SK-N-SH treated with all-trans-retinoic acid at 6 μM for 48 hours (cell line): ENCODE results near the gene DLG1.

Experiments used
- ATAC-seq: fragments of 200-7000 bp; cut with Tn5 transposase; 3 replicates; pipeline ENCODE4 v1.9.1; 2020; ENCODE audit warnings: mild to moderate bottlenecking, moderate library complexity
- ARNTL ChIP-seq: fragments of 450-650 bp; formaldehyde crosslinking; IDR thresholded peaks from 2 replicates; pipeline ENCODE4 v1.5.0; 2020; ENCODE audit warnings: low read depth, mild to moderate bottlenecking, moderate library complexity, borderline replicate concordance
- BACH2 ChIP-seq: fragments of 250-450 bp; sonication (Bioruptor Pico); IDR thresholded peaks from 2 replicates; pipeline ENCODE4 v1.9.0; 2021; ENCODE audit warnings: mild to moderate bottlenecking, borderline replicate concordance
- ESRRG ChIP-seq: fragments of 250-450 bp; sonication (Bioruptor Pico); IDR thresholded peaks from 2 replicates; pipeline ENCODE4 v1.6.1; 2021; ENCODE audit warnings: mild to moderate bottlenecking
- GLIS3 ChIP-seq: fragments of 250-450 bp; sonication (Bioruptor Pico); IDR thresholded peaks from 2 replicates; pipeline ENCODE4 v1.5.0; 2020; ENCODE audit warnings: mild to moderate bottlenecking, moderate library complexity
- ISL1 ChIP-seq: fragments of 250-450 bp; sonication (Bioruptor Pico); IDR thresholded peaks from 2 replicates; pipeline ENCODE4 v2.1.2; 2022; ENCODE audit warnings: mild to moderate bottlenecking, moderate library complexity
- OSR1 ChIP-seq: fragments of 250-450 bp; sonication (Bioruptor Pico); IDR thresholded peaks from 2 replicates; pipeline ENCODE4 v1.8.0; 2022; ENCODE audit warnings: moderate library complexity, mild to moderate bottlenecking, inconsistent platforms
- POU6F1 ChIP-seq: fragments of 250-450 bp; sonication (Bioruptor Pico); IDR thresholded peaks from 2 replicates; pipeline ENCODE4 v1.8.0; 2021; ENCODE audit warnings: low read depth, mild to moderate bottlenecking, moderate library complexity, borderline replicate concordance
- PPARA ChIP-seq: fragments of 250-450 bp; sonication (Bioruptor Pico); IDR thresholded peaks from 2 replicates; pipeline ENCODE4 v1.5.0; 2020; ENCODE audit warnings: mild to moderate bottlenecking, borderline replicate concordance
- RARB ChIP-seq: fragments of 250-450 bp; sonication (Bioruptor Pico); IDR thresholded peaks from 2 replicates; pipeline ENCODE4 v1.8.0; 2021; ENCODE audit warnings: mild to moderate bottlenecking, moderate library complexity
- SNAI2 ChIP-seq: fragments of 250-450 bp; sonication (Bioruptor Pico); IDR thresholded peaks from 2 replicates; pipeline ENCODE4 v1.5.0; 2020; ENCODE audit warnings: mild to moderate bottlenecking, moderate library complexity
- TCF4 ChIP-seq: fragments of 250-450 bp; sonication (Bioruptor Pico); IDR thresholded peaks from 2 replicates; pipeline ENCODE4 v1.8.0; 2021; ENCODE audit warnings: mild to moderate bottlenecking, moderate library complexity, borderline replicate concordance
- ZC3H10 ChIP-seq: fragments of 250-450 bp; sonication (Bioruptor Pico); IDR thresholded peaks from 2 replicates; pipeline ENCODE4 v1.5.1; 2021; ENCODE audit warnings: mild to moderate bottlenecking, moderate library complexity
- ZFP3 ChIP-seq: fragments of 250-450 bp; sonication (Bioruptor Pico); IDR thresholded peaks from 2 replicates; pipeline ENCODE4 v1.5.0; 2020; ENCODE audit warnings: mild to moderate bottlenecking, moderate library complexity
- ZFP30 ChIP-seq: fragments of 450-650 bp; formaldehyde crosslinking; IDR thresholded peaks from 2 replicates; pipeline ENCODE4 v1.5.0; 2022; ENCODE audit warnings: mild to moderate bottlenecking, moderate library complexity
- ZNF565 ChIP-seq: fragments of 450-650 bp; formaldehyde crosslinking; conservative IDR thresholded peaks from 2 replicates; pipeline ENCODE4 v1.5.0; 2020; ENCODE audit warnings: low read depth, mild to moderate bottlenecking, moderate library complexity
- ZNF70 ChIP-seq: fragments of 450-650 bp; formaldehyde crosslinking; IDR thresholded peaks from 2 replicates; pipeline ENCODE4 v1.5.0; 2020; ENCODE audit warnings: mild to moderate bottlenecking, moderate library complexity
- ZNF8 ChIP-seq: fragments of 450-650 bp; formaldehyde crosslinking; IDR thresholded peaks from 2 replicates; pipeline ENCODE4 v1.5.0; 2020; ENCODE audit warnings: mild to moderate bottlenecking, moderate library complexity
- TF ChIP-seq, protein P1 (sequence below): fragments of 250-450 bp; sonication (Bioruptor Pico); IDR thresholded peaks from 2 replicates; pipeline ENCODE4 v1.5.0; 2020; ENCODE audit warnings: mild to moderate bottlenecking, moderate library complexity
- TF ChIP-seq, protein P2 (sequence below): fragments of 250-450 bp; sonication (Bioruptor Pico); IDR thresholded peaks from 2 replicates; pipeline ENCODE4 v1.5.1; 2021; ENCODE audit warnings: mild to moderate bottlenecking, moderate library complexity
- TF ChIP-seq, protein P3 (sequence below): fragments of 250-450 bp; sonication (Bioruptor Pico); IDR thresholded peaks from 2 replicates; pipeline ENCODE4 v1.5.1; 2020; ENCODE audit warnings: low read depth, mild to moderate bottlenecking, moderate library complexity

The DLG1 gene

DNA sequence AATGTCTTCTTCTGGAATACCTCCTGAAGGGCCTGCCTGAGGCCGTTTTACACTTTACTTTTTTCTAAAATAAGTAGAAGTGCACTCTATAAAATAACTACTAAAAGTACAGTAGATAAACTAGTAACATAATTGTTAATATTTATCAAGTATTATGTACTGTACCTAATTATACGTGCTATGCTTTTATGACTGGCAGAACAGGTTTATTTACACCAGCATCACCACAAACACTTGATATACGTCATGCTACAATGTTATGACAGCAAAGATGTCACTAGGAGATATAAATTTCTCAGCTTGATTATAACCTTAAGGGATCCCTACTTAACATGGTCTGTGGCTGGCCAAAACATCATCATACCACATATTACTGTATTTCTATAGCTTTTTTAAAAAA is 29.4 kb downstream of the DLG1 start (continued):
- TF ChIP-seq, protein P1, sequence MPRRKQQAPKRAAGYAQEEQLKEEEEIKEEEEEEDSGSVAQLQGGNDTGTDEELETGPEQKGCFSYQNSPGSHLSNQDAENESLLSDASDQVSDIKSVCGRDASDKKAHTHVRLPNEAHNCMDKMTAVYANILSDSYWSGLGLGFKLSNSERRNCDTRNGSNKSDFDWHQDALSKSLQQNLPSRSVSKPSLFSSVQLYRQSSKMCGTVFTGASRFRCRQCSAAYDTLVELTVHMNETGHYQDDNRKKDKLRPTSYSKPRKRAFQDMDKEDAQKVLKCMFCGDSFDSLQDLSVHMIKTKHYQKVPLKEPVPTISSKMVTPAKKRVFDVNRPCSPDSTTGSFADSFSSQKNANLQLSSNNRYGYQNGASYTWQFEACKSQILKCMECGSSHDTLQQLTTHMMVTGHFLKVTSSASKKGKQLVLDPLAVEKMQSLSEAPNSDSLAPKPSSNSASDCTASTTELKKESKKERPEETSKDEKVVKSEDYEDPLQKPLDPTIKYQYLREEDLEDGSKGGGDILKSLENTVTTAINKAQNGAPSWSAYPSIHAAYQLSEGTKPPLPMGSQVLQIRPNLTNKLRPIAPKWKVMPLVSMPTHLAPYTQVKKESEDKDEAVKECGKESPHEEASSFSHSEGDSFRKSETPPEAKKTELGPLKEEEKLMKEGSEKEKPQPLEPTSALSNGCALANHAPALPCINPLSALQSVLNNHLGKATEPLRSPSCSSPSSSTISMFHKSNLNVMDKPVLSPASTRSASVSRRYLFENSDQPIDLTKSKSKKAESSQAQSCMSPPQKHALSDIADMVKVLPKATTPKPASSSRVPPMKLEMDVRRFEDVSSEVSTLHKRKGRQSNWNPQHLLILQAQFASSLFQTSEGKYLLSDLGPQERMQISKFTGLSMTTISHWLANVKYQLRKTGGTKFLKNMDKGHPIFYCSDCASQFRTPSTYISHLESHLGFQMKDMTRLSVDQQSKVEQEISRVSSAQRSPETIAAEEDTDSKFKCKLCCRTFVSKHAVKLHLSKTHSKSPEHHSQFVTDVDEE (CRISPR knock-in tag), result no peak
- TF ChIP-seq PPARA (no peak), RARB (CRISPR knock-in tag) (no peak), ZNF8 (CRISPR knock-in tag) (no peak), GLIS3 (CRISPR knock-in tag) (no peak), POU6F1 (CRISPR knock-in tag) (no peak), ZC3H10 (CRISPR knock-in tag) (no peak), ESRRG (no peak), ISL1 (CRISPR knock-in tag) (no peak), BACH2 (CRISPR knock-in tag) (no peak)

DNA sequence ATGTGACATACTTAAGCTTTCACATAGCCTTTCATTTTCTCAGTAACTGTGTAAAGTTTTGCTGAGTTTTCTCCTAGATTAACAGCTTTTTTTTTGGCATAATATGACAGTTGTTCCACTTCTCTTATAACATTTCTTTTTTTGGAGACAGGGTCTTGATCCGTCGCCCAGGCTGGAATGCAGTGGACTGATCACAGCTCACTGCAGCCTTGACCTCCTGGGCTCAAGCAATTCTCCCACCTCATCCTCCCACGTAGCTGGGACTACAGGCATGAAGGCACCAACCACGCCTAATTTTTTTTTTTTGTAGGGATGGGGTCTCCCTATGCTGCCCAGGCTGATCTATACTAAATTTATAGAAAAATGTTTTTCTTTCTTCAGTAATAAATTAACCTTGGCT is 30.1 kb downstream of the DLG1 start:
- TF ChIP-seq PPARA, result no peak
- no peak for TF ChIP-seq ZNF70
- TF ChIP-seq, protein P2, sequence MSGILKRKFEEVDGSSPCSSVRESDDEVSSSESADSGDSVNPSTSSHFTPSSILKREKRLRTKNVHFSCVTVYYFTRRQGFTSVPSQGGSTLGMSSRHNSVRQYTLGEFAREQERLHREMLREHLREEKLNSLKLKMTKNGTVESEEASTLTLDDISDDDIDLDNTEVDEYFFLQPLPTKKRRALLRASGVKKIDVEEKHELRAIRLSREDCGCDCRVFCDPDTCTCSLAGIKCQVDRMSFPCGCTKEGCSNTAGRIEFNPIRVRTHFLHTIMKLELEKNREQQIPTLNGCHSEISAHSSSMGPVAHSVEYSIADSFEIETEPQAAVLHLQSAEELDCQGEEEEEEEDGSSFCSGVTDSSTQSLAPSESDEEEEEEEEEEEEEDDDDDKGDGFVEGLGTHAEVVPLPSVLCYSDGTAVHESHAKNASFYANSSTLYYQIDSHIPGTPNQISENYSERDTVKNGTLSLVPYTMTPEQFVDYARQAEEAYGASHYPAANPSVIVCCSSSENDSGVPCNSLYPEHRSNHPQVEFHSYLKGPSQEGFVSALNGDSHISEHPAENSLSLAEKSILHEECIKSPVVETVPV (CRISPR knock-in tag), result no peak
- TF ChIP-seq POU6F1 (CRISPR knock-in tag), result no peak
- no peak for TF ChIP-seq ISL1 (CRISPR knock-in tag)
- TF ChIP-seq ARNTL (CRISPR knock-in tag), result no peak
- TF ChIP-seq ZNF8 (CRISPR knock-in tag), result no peak
- TF ChIP-seq ZC3H10 (CRISPR knock-in tag), result no peak
- TF ChIP-seq SNAI2 (CRISPR knock-in tag), result no peak
- no peak for TF ChIP-seq OSR1 (CRISPR knock-in tag)
- TF ChIP-seq ZNF565 (CRISPR knock-in tag), result no peak
- no peak for TF ChIP-seq ZFP3
- TF ChIP-seq GLIS3 (CRISPR knock-in tag), result no peak
- TF ChIP-seq TCF4 (CRISPR knock-in tag), result no peak
- TF ChIP-seq, protein P1 (CRISPR knock-in tag), result no peak
- TF ChIP-seq ZFP30 (CRISPR knock-in tag), result no peak
- TF ChIP-seq ESRRG, result no peak
- TF ChIP-seq, protein P3, sequence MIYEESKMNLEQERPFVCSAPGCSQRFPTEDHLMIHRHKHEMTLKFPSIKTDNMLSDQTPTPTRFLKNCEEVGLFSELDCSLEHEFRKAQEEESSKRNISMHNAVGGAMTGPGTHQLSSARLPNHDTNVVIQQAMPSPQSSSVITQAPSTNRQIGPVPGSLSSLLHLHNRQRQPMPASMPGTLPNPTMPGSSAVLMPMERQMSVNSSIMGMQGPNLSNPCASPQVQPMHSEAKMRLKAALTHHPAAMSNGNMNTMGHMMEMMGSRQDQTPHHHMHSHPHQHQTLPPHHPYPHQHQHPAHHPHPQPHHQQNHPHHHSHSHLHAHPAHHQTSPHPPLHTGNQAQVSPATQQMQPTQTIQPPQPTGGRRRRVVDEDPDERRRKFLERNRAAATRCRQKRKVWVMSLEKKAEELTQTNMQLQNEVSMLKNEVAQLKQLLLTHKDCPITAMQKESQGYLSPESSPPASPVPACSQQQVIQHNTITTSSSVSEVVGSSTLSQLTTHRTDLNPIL, result no peak
- ATAC-seq, result no peak
